HepG2 (cell line): ENCODE measurements around the gene ERMP1. TPM values are rescaled to one million over a fixed set of nuclear protein-coding genes. Genes with fewer than 3 reads are reported as not detected.
A peak's percentile ranks its signal among the peaks of the same experiment; 100 is the strongest.

Source experiments
- ATAC-seq: fragments of 200-7000 bp; cut with Tn5 transposase; 3 replicates; pipeline ENCODE4 v1.9.1; 2020; ENCODE audit warnings: mild to moderate bottlenecking, moderate library complexity
- BruUV-seq: library from RNA; stranded (reverse); fragments of 400-500 nt; replicated peaks from 2 replicates; lab custom pipeline; 2021; lab: Mats Ljungman, UMichigan
- CTCF ChIA-PET: fragments of 300-600 bp; formaldehyde crosslinking; extraction: SDS; loops from one replicate; lab custom pipeline; 2021; ENCODE audit warnings: low total read pairs, inconsistent platforms, low intra/inter-chr PET ratio; lab: Yijun Ruan, JAX
- POLR2A ChIA-PET: fragments of 350-600 bp; sonication (Branson Sonifier 250); formaldehyde crosslinking; loops from one replicate; lab custom pipeline; 2020; ENCODE audit warnings: antibody characterized with exemption, inconsistent platforms; lab: Yijun Ruan, JAX
- DNase-seq: peaks from one replicate; pipeline ENCODE4 v3.0.0-alpha.2; 2015; ENCODE audit warnings: low spot score
- FAIRE-seq: peaks from 3 replicates; lab custom pipeline; 2011; peaks lifted over from hg19 to GRCh38; lab: Jason Lieb, UNC
- H2AFZ ChIP-seq: one replicate; pipeline ENCODE4 v1.6.1; 2011; ENCODE audit warnings: low read length, inconsistent platforms
- H3K27ac ChIP-seq: fragments of 300-600 bp; 3 replicates; pipeline ENCODE4 v1.8.0; 2011; ENCODE audit warnings: mixed run types, mild to moderate bottlenecking, mixed read lengths, low read length, inconsistent platforms; ENCODE audit not compliant: insufficient read depth; ENCODE audit errors: extremely low read length
- H3K27me3 ChIP-seq, 2 experiments: fragments of 200-600 bp in 1 of 2; 2 replicates in 1 of 2; 3 replicates in 1 of 2; pipeline versions ENCODE4 v1.6.0 to v1.8.0; 2011; ENCODE audit warnings: low read length in 2 of 2, mild to moderate bottlenecking in 2 of 2, moderate library complexity in 2 of 2, inconsistent platforms in 1 of 2; ENCODE audit not compliant: insufficient read depth in 2 of 2, control insufficient read depth in 1 of 2
- H3K36me3 ChIP-seq, 2 experiments: fragments of 200-600 bp in 1 of 2; replicated peaks in 1 of 2; 2 replicates in 1 of 2; 3 replicates in 1 of 2; pipeline versions ENCODE4 v1.5.1 to v1.8.0; 2011; ENCODE audit warnings: low read length in 2 of 2, inconsistent platforms in 1 of 2; ENCODE audit not compliant: insufficient read depth in 2 of 2, control insufficient read depth in 1 of 2
- H3K4me1 ChIP-seq: 2 replicates; pipeline ENCODE4 v1.5.1; 2012; ENCODE audit warnings: low read length, inconsistent platforms; ENCODE audit not compliant: insufficient read depth
- H3K4me2 ChIP-seq: 2 replicates; pipeline ENCODE4 v1.6.0; 2011; ENCODE audit warnings: low read depth, low read length, inconsistent platforms
- H3K4me3 ChIP-seq, 3 experiments: fragments of 200-600 bp in 1 of 3; sonication (generic), shearing (Covaris generic) in 1 of 3; replicated peaks in 1 of 3; 2 replicates each; pipeline ENCODE4 v1.5.1; 2011 to 2016; ENCODE audit warnings: low read length in 3 of 3, inconsistent platforms in 2 of 3, low read depth in 2 of 3, mild to moderate bottlenecking in 2 of 3, control low read depth in 1 of 3, mixed read lengths in 1 of 3; ENCODE audit not compliant: insufficient read depth in 1 of 3
- H3K79me2 ChIP-seq: one replicate; pipeline ENCODE4 v1.6.1; 2011; ENCODE audit warnings: low read length, inconsistent platforms; ENCODE audit not compliant: insufficient read depth
- H3K9ac ChIP-seq: 2 replicates; pipeline ENCODE4 v1.6.0; 2011; ENCODE audit warnings: mild to moderate bottlenecking, low read depth, low read length, inconsistent platforms; ENCODE audit not compliant: insufficient read depth
- H3K9me3 ChIP-seq: 2 replicates; pipeline ENCODE4 v1.5.1; 2012; ENCODE audit warnings: mild to moderate bottlenecking, low read length
- H4K20me1 ChIP-seq: 2 replicates; pipeline ENCODE4 v1.6.0; 2011; ENCODE audit warnings: inconsistent platforms, mild to moderate bottlenecking, low read length, moderate library complexity; ENCODE audit not compliant: insufficient read depth
- DMTF1 ChIP-seq: sonication (generic); formaldehyde crosslinking; IDR thresholded peaks from 2 replicates; pipeline ENCODE4 v1.4.0; 2020; ENCODE audit warnings: mild to moderate bottlenecking, missing genetic modification reagents
- GFI1 ChIP-seq: sonication (generic); formaldehyde crosslinking; IDR thresholded peaks from 2 replicates; pipeline ENCODE4 v1.5.0; 2020; ENCODE audit warnings: missing genetic modification reagents, mild to moderate bottlenecking, borderline replicate concordance
- MIER3 ChIP-seq: IDR thresholded peaks from 2 replicates; pipeline ENCODE4 v1.6.1; 2016; ENCODE audit warnings: missing compliant biosample characterization, borderline replicate concordance
- NKX3-1 ChIP-seq: sonication (generic); formaldehyde crosslinking; IDR thresholded peaks from 2 replicates; pipeline ENCODE4 v1.5.0; 2020; ENCODE audit warnings: missing genetic modification reagents
- TEAD2 ChIP-seq: sonication (generic); formaldehyde crosslinking; IDR thresholded peaks from 2 replicates; pipeline ENCODE4 v1.9.0; 2021; ENCODE audit warnings: missing genetic modification reagents
- YEATS2 ChIP-seq: sonication (generic); formaldehyde crosslinking; IDR thresholded peaks from 2 replicates; pipeline ENCODE4 v1.4.0; 2020; ENCODE audit warnings: missing genetic modification reagents, borderline replicate concordance
- ZFP36L2 ChIP-seq: sonication (generic); formaldehyde crosslinking; IDR thresholded peaks from 2 replicates; pipeline ENCODE4 v1.4.0; 2020; ENCODE audit warnings: missing genetic modification reagents
- ZNF138 ChIP-seq: sonication (generic); formaldehyde crosslinking; IDR thresholded peaks from 2 replicates; pipeline ENCODE4 v1.5.0; 2020; ENCODE audit warnings: mild to moderate bottlenecking, low read depth, missing genetic modification reagents
- ZNF383 ChIP-seq: sonication (generic); formaldehyde crosslinking; IDR thresholded peaks from 2 replicates; pipeline ENCODE4 v1.4.0; 2020; ENCODE audit warnings: missing genetic modification reagents, mild to moderate bottlenecking, borderline replicate concordance
- ZNF629 ChIP-seq: sonication (generic); formaldehyde crosslinking; conservative IDR thresholded peaks from 2 replicates; pipeline ENCODE4 v1.5.0; 2020; ENCODE audit warnings: missing genetic modification reagents
- WGBS: methylation state at CpG from one replicate; pipeline ENCODE4 v1.1.6; 2017; ENCODE audit warnings: low lambda C conversion rate; 5-methylcytosine and 5-hydroxymethylcytosine counted together
- in situ Hi-C: cut with HindIII; loops from 2 replicates; pipeline ENCODE4 v1.10.0; 2017; ENCODE audit warnings: low pct_unique_long_range_greater_than_20kb; ENCODE audit not compliant: extremely low pct_ligation_motif_present
- intact Hi-C: fragments of 100-400 bp; cut with micrococcal nuclease; formaldehyde crosslinking; loops from one replicate; pipeline ENCODE4 v1.10.0; 2022; ENCODE audit not compliant: unreplicated experiment
- polyA plus RNA-seq, 8 experiments: library from polyadenylated mRNA; depleted of rRNA in 3 of 8; stranded (reverse) in 7 of 8; unstranded in 1 of 8; fragments of >200 nt; fragmentation: Illumina TruSeq in 4 of 8; extraction: Trizol in 4 of 8; gene quantifications; 2 replicates each; pipeline versions ENCODE4 v1.2.1 to v1.2.3, GENCODE V29; 2011 to 2016; ENCODE audit warnings: low read depth in 4 of 8, missing spikeins in 1 of 8, mixed read lengths in 1 of 8; ENCODE audit not compliant: insufficient read depth in 1 of 8
- total RNA-seq, 5 experiments: library from RNA; depleted of rRNA; stranded (reverse); fragments of >200 nt; fragmentation: Illumina TruSeq; extraction: Trizol; gene quantifications; 2 replicates each; pipeline ENCODE4 v1.2.3, GENCODE V29; 2016; ENCODE audit warnings: low read depth in 1 of 5
- TF ChIP-seq, protein P1 (sequence below): sonication (generic); formaldehyde crosslinking; IDR thresholded peaks from 2 replicates; pipeline ENCODE4 v1.8.1; 2023; ENCODE audit warnings: mild to moderate bottlenecking, missing genetic modification reagents
- TF ChIP-seq, protein P2 (sequence below): sonication (generic); formaldehyde crosslinking; conservative IDR thresholded peaks from 2 replicates; pipeline ENCODE4 v1.5.0; 2020; ENCODE audit warnings: missing genetic modification reagents

The ERMP1 gene
- total and polyA plus RNA-seq, 2 of the 13 experiments (the other 11 are each of a cell fraction or from before 2014, with no cell fraction given) = 40.9 to 65.4 TPM

DNA sequence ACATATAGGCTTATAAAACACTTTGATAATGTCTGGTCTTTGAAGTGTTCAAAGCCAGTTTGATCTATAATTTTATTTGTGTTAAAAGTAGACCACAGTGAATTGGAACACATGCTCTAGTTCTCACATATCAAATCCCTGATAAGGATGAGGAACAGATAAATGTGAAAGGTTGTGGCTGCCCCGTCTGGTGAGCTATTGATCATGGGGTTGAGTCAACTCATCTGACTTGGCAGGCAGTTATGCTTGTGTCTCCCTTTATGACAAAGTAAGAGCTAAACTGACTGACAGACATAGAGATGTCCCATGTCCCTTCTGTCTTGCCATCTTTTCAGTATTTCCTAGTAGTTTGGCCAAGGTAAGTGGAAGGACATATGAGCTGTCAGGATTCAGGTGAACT, 2.9 kb upstream of the ERMP1 start (continued):
- TF ChIP-seq, protein P1, sequence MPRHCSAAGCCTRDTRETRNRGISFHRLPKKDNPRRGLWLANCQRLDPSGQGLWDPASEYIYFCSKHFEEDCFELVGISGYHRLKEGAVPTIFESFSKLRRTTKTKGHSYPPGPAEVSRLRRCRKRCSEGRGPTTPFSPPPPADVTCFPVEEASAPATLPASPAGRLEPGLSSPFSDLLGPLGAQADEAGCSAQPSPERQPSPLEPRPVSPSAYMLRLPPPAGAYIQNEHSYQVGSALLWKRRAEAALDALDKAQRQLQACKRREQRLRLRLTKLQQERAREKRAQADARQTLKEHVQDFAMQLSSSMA (CRISPR knock-in tag) = no peak
- TF ChIP-seq TEAD2 (CRISPR knock-in tag) = no peak

- DNase-seq = no peak
- H2AFZ ChIP-seq = no peak overlapping the region
- H3K4me2 ChIP-seq = no peak overlapping the region
- no peaks in the 10 kb centered on the region for H3K27me3 ChIP-seq
- no peaks in the 10 kb centered on the region for H3K9me3 ChIP-seq
- H3K79me2 ChIP-seq = peaks cover 33% of the 10 kb centered on the region
- 0 out of 5 replicates have a peak, but pooled peaks cover 0 to 3% of the 10 kb centered on the region in 2 experiments for H3K36me3 ChIP-seq
- ChIA-PET CTCF (no interaction called here), POLR2A (no interaction called here)
- H4K20me1 ChIP-seq = no peaks in the 10 kb centered on the region
- no peak for ATAC-seq
- H3K4me1 ChIP-seq = peaks cover 59% of the 10 kb centered on the region
- in situ Hi-C loops = no loop called here
- no peak overlapping the region for H3K27ac ChIP-seq
- intact Hi-C loops = no loop called here
- no peak for TF ChIP-seq GFI1
- no peak for TF ChIP-seq ZFP36L2
- TF ChIP-seq NKX3-1 (CRISPR knock-in tag) = no peak
- H3K4me3 ChIP-seq = no peak overlapping the region
- FAIRE-seq = no peak
- WGBS = 91% methylated on average over 1 of the region's 1 CpG
- no TSS peak for BruUV-seq
- H3K9ac ChIP-seq = no peak overlapping the region
Measured at GRCh38 chr9:5834214-5834613, 1.3 kb upstream of the ERMP1 start.

- BruUV-seq = no TSS peak
- ChIA-PET CTCF (interaction anchor here (0.9 kb wide), 1 partner anchor 37 kb away, joined by 4 read pairs; no protein-coding TSS in a partner anchor), POLR2A (interaction anchor here (0.6 to 2.9 kb wide), 5 partner anchors 12 to 204 kb away, joined by 3 to 15 read pairs (median 6); no protein-coding TSS in a partner anchor)
- H3K9ac ChIP-seq = peak overlapping the region; percentile 86
- in situ Hi-C loops (no loop called here), intact Hi-C loops (loop anchor here (2.0 kb wide), 1 partner anchor 33 kb away; no protein-coding TSS in a partner anchor)
- no peak for FAIRE-seq
- peak overlapping the region; percentile 70 to 87 (median 73) for H3K4me3 ChIP-seq
- H3K27me3 ChIP-seq = no peaks in the 10 kb centered on the region
- peaks cover 47% of the 10 kb centered on the region for H3K79me2 ChIP-seq
- H3K36me3 ChIP-seq = peaks cover 1 to 3% of the 10 kb centered on the region in 2 experiments; a peak in 2 of 5 replicates
- no peaks in the 10 kb centered on the region for H4K20me1 ChIP-seq
- H2AFZ ChIP-seq = no peak overlapping the region
- H3K4me1 ChIP-seq = peaks cover 72% of the 10 kb centered on the region
- H3K9me3 ChIP-seq = no peaks in the 10 kb centered on the region
- peak; percentile 1; the same call in 2 of the 3 replicates for ATAC-seq
- WGBS = 4% methylated on average over 6 of the region's 9 CpGs
- peak overlapping the region; percentile 90 for H3K27ac ChIP-seq
- DNase-seq = no peak
- H3K4me2 ChIP-seq = peak overlapping the region; percentile 80
- 0 out of 2 replicates have a peak, but pooled peaks have one; percentile 42 for TF ChIP-seq DMTF1
- TF ChIP-seq YEATS2 = no peak
- TF ChIP-seq, protein P2, sequence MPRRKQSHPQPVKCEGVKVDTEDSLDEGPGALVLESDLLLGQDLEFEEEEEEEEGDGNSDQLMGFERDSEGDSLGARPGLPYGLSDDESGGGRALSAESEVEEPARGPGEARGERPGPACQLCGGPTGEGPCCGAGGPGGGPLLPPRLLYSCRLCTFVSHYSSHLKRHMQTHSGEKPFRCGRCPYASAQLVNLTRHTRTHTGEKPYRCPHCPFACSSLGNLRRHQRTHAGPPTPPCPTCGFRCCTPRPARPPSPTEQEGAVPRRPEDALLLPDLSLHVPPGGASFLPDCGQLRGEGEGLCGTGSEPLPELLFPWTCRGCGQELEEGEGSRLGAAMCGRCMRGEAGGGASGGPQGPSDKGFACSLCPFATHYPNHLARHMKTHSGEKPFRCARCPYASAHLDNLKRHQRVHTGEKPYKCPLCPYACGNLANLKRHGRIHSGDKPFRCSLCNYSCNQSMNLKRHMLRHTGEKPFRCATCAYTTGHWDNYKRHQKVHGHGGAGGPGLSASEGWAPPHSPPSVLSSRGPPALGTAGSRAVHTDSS (CRISPR knock-in tag) = no peak
- no peak for TF ChIP-seq ZNF629 (CRISPR knock-in tag)
- TF ChIP-seq ZNF138 = no peak
- TF ChIP-seq ZNF383 = no peak
- no peak for TF ChIP-seq MIER3
Measured at GRCh38 chr9:5832071-5832537, 813 bp downstream of the ERMP1 start.
